Ovary (tissue), 9 donors: ENCODE results near the gene RCN1. TPM values are rescaled to one million over a fixed set of nuclear protein-coding genes. Genes with fewer than 3 reads are reported as not detected.

Experiments
- DNase-seq, 5 donors: peaks; one replicate each; pipeline ENCODE4 v3.0.0-alpha.2; 2019 to 2020
- H3K27ac ChIP-seq, 2 donors: fragments of 200-600 bp; one replicate each; pipeline versions ENCODE4 v1.5.1 to v1.8.0; 2019 to 2022
- H3K27me3 ChIP-seq: fragments of 200-600 bp; one replicate; pipeline ENCODE4 v1.8.0; 2022
- H3K36me3 ChIP-seq: fragments of 200-600 bp; sonication (generic); one replicate; pipeline ENCODE4 v1.5.1; 2019
- H3K4me1 ChIP-seq: one replicate; pipeline ENCODE4 v1.8.1; 2013; ENCODE audit warnings: mild to moderate bottlenecking, moderate library complexity; ENCODE audit not compliant: insufficient read depth
- H3K4me3 ChIP-seq: fragments of 200-600 bp; sonication (generic); one replicate; pipeline ENCODE4 v1.5.1; 2017
- H3K9me3 ChIP-seq, 2 donors: fragments of 200-600 bp in 1 of 2; sonication (generic) in 1 of 2; one replicate each; pipeline versions ENCODE4 v1.5.1 to v1.8.1; 2013 to 2019; ENCODE audit warnings: mild to moderate bottlenecking in 1 of 2, moderate library complexity in 1 of 2
- EP300 ChIP-seq: sonication (generic); formaldehyde crosslinking; IDR thresholded peaks from one replicate; pipeline ENCODE4 v1.6.1; 2017; ENCODE audit warnings: antibody characterized with exemption
- POLR2A ChIP-seq: fragments of 450-650 bp; IDR thresholded peaks from one replicate; pipeline ENCODE4 v1.6.1; 2017; ENCODE audit warnings: antibody characterized with exemption, mild to moderate bottlenecking, moderate library complexity
- WGBS, 3 donors: extraction: QIAGEN DNeasy Blood & Tissue Kit in 1 of 3; methylation state at CpG; one replicate each; pipeline versions ENCODE4 v1.1.5 to v1.1.7; 2013 to 2017; 5-methylcytosine and 5-hydroxymethylcytosine counted together
- intact Hi-C, 4 donors: fragments of 100-400 bp; cut with DNase I; formaldehyde crosslinking; loops; one replicate each; pipeline versions ENCODE4 v1.11.0 to v1.15.1; 2022 to 2023
- polyA plus RNA-seq, 2 donors: library from polyadenylated mRNA; stranded (reverse); fragments of 200-250 nt in 1 of 2; fragments of 350-450 nt in 1 of 2; fragmentation: Illumina TruSeq in 1 of 2; extraction: RNeasy Lipid Tissue Mini Kit (QIAGEN cat#74804) in 1 of 2; gene quantifications; one replicate each; pipeline ENCODE4 v1.2.3, GENCODE V29; 2013 to 2014
- total RNA-seq, 7 donors: library from RNA; depleted of rRNA in 2 of 7; stranded (reverse); fragments of >200 nt in 2 of 7; fragmentation: NEBNext Ultra II Directional in 3 of 7; extraction: Animal tissue kit (Norgen Biotek cat#: 25700) in 3 of 7; gene quantifications; one replicate each; pipeline versions ENCODE4 v1.1.0 to v1.2.4, GENCODE V29; 2016 to 2023
- TF ChIP-seq, protein P1 (sequence below), 3 donors: fragments of 450-650 bp in 2 of 3; fragments of 200-600 bp in 1 of 3; IDR thresholded peaks; one replicate each; pipeline versions ENCODE4 v1.5.1 to v1.8.0; 2016 to 2022; ENCODE audit warnings: antibody characterized with exemption in 3 of 3, mild to moderate bottlenecking in 1 of 3
- donor health status: DM: no; HTN: no; CAD: no; lungs with moderate emphysema.
- donor health status: DM: no; HTN: no; CAD: no.
- donor health status: Bipolar disorder and iron deficiency.
- donor health status: DM: yes; HTN: yes; CAD: no.
- donor health status: DM: no; HTN: no; CAD: no.
- donor health status: DM: yes; HTN: yes; CAD: no.

Gene RCN1
- total and polyA plus RNA-seq, 9 donors: 49.7 to 221 (median 89.6) TPM

DNA sequence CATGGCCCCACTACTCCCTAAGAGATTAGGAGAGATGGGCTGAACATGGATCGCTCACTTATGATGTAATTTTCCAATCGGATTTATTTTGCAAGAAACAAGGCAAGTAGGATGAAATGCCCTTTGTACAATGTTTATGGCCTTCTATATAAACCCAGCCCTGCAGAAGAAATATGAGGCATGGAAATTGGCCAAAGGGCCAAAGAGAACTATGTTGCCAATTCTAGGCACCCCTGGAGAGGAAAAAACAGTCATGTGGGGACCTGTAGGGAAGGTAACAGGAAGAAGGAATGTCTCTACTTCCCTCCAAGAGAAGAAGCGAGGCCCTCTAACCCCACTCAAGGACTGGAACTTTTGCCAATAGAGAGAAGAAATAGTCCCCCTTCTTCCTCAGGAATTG, 54.4 kb downstream of the RCN1 start:
- WGBS, 3 donors: 87 to 89% (median 88%) methylated on average over 3 of the region's 3 CpGs
- H3K9me3 ChIP-seq: no peaks in the 10 kb centered on the region
- intact Hi-C loops: no loop called here
- TF ChIP-seq, protein P1, sequence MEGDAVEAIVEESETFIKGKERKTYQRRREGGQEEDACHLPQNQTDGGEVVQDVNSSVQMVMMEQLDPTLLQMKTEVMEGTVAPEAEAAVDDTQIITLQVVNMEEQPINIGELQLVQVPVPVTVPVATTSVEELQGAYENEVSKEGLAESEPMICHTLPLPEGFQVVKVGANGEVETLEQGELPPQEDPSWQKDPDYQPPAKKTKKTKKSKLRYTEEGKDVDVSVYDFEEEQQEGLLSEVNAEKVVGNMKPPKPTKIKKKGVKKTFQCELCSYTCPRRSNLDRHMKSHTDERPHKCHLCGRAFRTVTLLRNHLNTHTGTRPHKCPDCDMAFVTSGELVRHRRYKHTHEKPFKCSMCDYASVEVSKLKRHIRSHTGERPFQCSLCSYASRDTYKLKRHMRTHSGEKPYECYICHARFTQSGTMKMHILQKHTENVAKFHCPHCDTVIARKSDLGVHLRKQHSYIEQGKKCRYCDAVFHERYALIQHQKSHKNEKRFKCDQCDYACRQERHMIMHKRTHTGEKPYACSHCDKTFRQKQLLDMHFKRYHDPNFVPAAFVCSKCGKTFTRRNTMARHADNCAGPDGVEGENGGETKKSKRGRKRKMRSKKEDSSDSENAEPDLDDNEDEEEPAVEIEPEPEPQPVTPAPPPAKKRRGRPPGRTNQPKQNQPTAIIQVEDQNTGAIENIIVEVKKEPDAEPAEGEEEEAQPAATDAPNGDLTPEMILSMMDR (IDR thresholded peaks at IDR 0.05): no peak
- no peak for TF ChIP-seq EP300
- TF ChIP-seq POLR2A: no peak
- no peaks in the 10 kb centered on the region for H3K4me1 ChIP-seq
- H3K4me3 ChIP-seq: no peak overlapping the region
- DNase-seq: no peak
- no peak overlapping the region for H3K27ac ChIP-seq
- no peaks in the 10 kb centered on the region for H3K36me3 ChIP-seq
- no peaks in the 10 kb centered on the region for H3K27me3 ChIP-seq

DNA sequence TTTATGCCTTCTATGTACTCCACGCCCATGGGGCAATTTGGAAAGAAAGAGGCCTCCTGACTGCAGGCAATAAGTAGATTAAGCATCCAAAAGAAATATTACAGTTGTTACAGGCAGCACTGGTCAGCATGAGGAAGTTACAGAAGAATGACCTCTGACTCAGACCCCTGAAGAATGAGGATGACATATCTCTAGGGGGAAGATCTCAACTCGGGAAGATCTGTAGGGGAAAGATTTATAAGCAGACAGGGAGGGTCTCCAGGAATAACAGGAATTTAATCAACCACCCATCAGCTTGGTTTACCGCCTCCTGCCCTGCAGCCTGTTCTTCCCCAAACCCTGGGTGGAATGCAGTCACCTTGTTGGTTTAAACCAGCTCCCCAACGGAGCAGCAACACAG, 58.0 kb downstream of the RCN1 start:
- intact Hi-C loops: no loop called here

DNA sequence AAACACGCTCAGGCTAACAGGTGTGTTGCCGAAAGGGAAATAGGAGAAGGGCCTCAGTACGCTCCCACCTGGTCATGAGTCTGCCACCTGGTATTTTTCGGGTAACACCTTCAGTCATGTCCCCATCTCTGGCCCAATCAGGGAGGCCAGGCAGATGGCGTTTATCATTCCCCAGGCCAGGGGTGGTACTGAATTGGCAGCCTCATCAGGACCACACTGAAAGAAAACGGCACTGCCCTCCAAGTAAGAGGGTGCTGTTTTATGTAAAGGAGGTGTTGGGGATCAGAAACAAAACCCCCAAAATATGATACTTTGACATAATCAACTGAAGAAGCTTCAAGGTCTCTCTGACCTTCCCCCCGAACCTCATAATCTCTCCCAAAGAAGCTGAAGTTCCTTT, 58.9 kb downstream of the RCN1 start:
- intact Hi-C loops: no loop called here
- TF ChIP-seq, protein P1 (IDR thresholded peaks at IDR 0.05): no peak
- TF ChIP-seq POLR2A (no peak), EP300 (no peak)
- Histone ChIP-seq H3K27ac (no peak overlapping the region), H3K4me3 (no peak overlapping the region), H3K27me3 (no peaks in the 10 kb centered on the region), H3K9me3 (no peaks in the 10 kb centered on the region), H3K4me1 (no peaks in the 10 kb centered on the region), H3K36me3 (no peaks in the 10 kb centered on the region)
- 71 to 79% (median 77%) methylated on average over 7 of the region's 7 CpGs for WGBS, 3 donors
- no peak for DNase-seq

More for the DNA sequence above, 58.0 kb downstream of the RCN1 start:
- H3K36me3 ChIP-seq: no peaks in the 10 kb centered on the region
- no peak overlapping the region for H3K27ac ChIP-seq
- 48 to 50% (median 49%) methylated on average over 4 of the region's 4 CpGs for WGBS, 3 donors
- H3K4me1 ChIP-seq: no peaks in the 10 kb centered on the region
- no peaks in the 10 kb centered on the region for H3K27me3 ChIP-seq
- DNase-seq: no peak
- no peak overlapping the region for H3K4me3 ChIP-seq
- no peaks in the 10 kb centered on the region for H3K9me3 ChIP-seq
- no peak for TF ChIP-seq POLR2A
- TF ChIP-seq EP300: no peak
- TF ChIP-seq, protein P1 (IDR thresholded peaks at IDR 0.05): no peak

DNA sequence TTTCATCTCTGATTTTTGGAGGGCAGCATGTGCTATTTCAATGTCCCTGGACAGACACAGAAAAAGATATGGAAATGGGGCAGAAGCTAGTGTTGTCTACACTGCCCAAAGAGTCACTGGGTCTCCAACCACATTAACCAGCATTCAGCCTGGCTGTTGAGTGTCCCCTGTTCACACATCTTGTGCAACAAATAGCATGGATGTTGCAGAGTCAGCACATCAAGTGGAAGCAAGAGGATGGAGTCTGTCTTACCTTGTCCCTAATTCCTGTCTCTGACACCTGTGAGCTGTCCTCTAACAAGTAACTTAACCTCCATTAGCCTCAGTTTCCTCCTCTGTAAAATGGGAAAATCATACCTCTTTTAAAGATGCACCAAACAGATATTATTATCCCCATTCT, 60.2 kb downstream of the RCN1 start:
- Histone ChIP-seq H3K36me3 (no peaks in the 10 kb centered on the region), H3K4me1 (no peaks in the 10 kb centered on the region), H3K9me3 (no peaks in the 10 kb centered on the region), H3K27ac (no peak overlapping the region), H3K4me3 (no peak overlapping the region), H3K27me3 (no peaks in the 10 kb centered on the region)
- intact Hi-C loops: no loop called here
- TF ChIP-seq, protein P1 (IDR thresholded peaks at IDR 0.05): no peak
- TF ChIP-seq EP300: no peak
- TF ChIP-seq POLR2A: no peak
- no peak for DNase-seq

DNA sequence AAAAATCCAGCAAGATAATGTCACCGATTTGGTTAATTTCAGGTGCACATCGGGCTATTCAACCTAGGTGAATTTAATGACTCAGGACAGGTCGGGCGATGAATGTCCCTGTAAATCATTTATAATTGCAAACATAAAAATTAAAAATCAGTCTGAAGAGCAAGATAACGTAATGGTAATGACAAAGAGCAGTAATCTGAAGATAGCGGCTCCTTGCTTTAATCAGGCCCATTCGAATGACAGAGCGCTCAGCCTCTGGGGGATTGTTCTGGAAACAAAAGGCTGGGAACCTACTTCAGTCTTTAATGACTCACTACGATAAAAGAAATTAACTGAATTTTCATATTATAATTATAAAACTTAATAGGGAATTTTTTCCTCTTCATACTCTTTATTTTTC, 61.3 kb downstream of the RCN1 start:
- H3K27ac ChIP-seq: no peak overlapping the region
- no peaks in the 10 kb centered on the region for H3K36me3 ChIP-seq
- no peaks in the 10 kb centered on the region for H3K4me1 ChIP-seq
- no peak overlapping the region for H3K4me3 ChIP-seq
- intact Hi-C loops: no loop called here
- DNase-seq: no peak
- TF ChIP-seq POLR2A (no peak), EP300 (no peak)
- TF ChIP-seq, protein P1 (IDR thresholded peaks at IDR 0.05): no peak
- WGBS, 3 donors: 45 to 49% (median 47%) methylated on average over 9 of the region's 9 CpGs
- H3K27me3 ChIP-seq: no peaks in the 10 kb centered on the region
- H3K9me3 ChIP-seq: no peaks in the 10 kb centered on the region
